NCI-H2227 (cell line): ENCODE data around the gene CNOT8.

Experiments
- DNase-seq: peaks from one replicate; lab custom pipeline; 2025; ENCODE audit not compliant: unreplicated experiment; lab: John Stamatoyannopoulos, UW

CNOT8 gene

DNA sequence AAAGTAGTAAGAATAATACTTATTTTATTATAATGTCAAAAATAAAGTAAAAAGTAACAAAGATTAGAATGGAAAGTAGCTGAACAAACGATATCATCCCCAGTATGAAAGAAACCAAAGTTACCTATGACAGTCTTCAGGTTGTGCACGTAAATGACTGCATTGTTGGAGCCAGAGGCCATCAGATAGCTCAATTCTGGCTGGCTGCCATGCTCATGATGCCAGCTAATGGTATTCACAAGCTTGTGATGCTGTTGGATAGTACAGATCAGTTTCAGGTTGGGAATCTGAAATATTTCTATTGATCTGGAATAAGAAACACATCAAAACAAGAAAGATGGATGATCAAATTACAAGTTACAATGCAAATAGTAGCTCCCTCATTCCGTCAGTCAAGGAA is 58.4 kb downstream of the CNOT8 start:
- no peak for DNase-seq

DNA sequence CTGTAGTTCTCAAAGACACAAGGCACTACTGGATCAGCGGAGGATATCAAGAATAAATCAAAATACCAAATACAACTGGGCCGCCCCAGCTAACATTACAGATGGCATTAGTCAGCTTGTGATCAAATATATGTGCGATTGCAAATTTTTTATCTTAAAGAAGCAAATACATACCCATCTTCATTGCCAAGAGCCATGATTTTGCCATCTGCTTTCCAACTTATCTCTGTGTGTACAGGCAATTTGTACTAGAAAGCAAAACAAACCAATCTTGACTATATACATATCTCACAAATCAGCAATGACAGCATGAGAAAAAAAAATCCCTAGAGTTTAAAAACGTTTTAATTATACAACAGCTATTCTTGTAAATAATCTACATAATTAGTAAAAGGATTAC is 59.3 kb downstream of the CNOT8 start:
- no peak for DNase-seq

DNA sequence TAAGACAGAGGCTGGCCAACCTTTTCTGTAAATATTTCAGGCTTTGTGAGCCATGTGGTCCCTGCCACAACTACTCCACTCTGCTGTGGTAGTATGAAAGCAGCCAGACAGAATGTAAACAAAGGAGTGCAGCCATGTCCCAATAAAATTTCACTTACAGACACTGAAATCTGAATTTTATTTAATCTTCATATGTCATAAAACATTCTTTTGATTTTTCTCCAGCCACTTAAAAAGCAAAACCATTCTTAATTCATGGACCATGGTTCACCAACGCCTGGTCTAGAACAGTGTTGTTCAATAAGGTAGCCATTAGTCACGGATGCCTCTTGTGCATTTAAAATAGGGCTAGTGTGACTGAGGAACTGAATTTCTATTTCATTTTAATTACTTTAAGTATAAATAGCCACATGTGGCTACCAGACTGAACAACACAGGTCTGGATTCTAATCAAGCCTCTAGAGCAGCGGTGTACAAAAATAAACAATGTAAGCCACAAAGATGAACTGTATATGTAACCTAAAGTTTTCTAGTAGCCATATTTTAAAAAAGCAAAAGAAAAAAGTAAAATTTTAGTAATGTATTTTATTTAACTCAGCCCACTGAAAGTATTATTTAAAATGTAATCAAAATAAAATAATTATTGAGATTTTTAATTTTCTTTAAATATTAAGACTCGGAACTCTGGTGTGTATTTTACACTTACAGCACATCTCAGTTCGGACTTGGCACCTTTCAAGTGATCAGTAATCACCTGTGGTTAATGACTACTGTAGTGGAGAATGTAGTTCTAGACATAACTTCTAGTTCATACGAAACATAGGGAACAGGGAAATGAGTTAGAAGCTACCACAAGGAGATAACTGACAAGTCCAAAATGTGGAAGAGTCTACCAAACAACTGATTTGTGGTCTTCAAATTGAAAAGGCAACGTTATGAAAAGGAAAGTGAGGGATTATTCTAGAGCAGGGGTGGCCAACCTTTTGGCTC is 65.3 kb downstream of the CNOT8 start:
- no peak for DNase-seq
